HEK293 (cell line): ENCODE results near the gene PANX1.
A peak's percentile ranks its signal among the peaks of the same experiment; 100 is the strongest.

Experiments
- MZF1 ChIP-seq: fragments of 450-650 bp; formaldehyde crosslinking; IDR thresholded peaks from 2 replicates; pipeline ENCODE4 v1.5.1; 2017; ENCODE audit warnings: missing biosample characterization, missing genetic modification characterization, borderline replicate concordance
- ZBTB21 ChIP-seq: fragments of 450-650 bp; formaldehyde crosslinking; IDR thresholded peaks from 2 replicates; pipeline ENCODE4 v1.5.1; 2017; ENCODE audit warnings: missing biosample characterization, missing genetic modification characterization
- ZBTB7A ChIP-seq: fragments of 450-650 bp; formaldehyde crosslinking; IDR thresholded peaks from 2 replicates; pipeline ENCODE4 v1.5.1; 2016; ENCODE audit warnings: low read depth, missing biosample characterization, missing genetic modification characterization
- ZNF140 ChIP-seq: fragments of 450-650 bp; formaldehyde crosslinking; IDR thresholded peaks from 2 replicates; pipeline ENCODE4 v1.5.1; 2016; ENCODE audit warnings: missing biosample characterization, missing genetic modification characterization
- ZNF175 ChIP-seq: fragments of 450-650 bp; formaldehyde crosslinking; IDR thresholded peaks from 2 replicates; pipeline ENCODE4 v1.5.1; 2016; ENCODE audit warnings: missing biosample characterization, missing genetic modification characterization
- ZNF239 ChIP-seq: fragments of 450-650 bp; formaldehyde crosslinking; IDR thresholded peaks from 2 replicates; pipeline ENCODE4 v1.5.1; 2016; ENCODE audit warnings: missing biosample characterization, missing genetic modification characterization
- ZNF266 ChIP-seq: fragments of 450-650 bp; formaldehyde crosslinking; IDR thresholded peaks from 2 replicates; pipeline ENCODE4 v1.5.1; 2016; ENCODE audit warnings: missing biosample characterization, missing genetic modification characterization, low read depth
- ZNF660 ChIP-seq: fragments of 450-650 bp; IDR thresholded peaks from 2 replicates; pipeline ENCODE4 v1.5.1; 2018; ENCODE audit warnings: missing biosample characterization, mild to moderate bottlenecking, missing genetic modification characterization
- ZNF707 ChIP-seq: fragments of 450-650 bp; formaldehyde crosslinking; IDR thresholded peaks from 2 replicates; pipeline ENCODE4 v1.5.1; 2016; ENCODE audit warnings: missing biosample characterization, missing genetic modification characterization
- TF ChIP-seq, protein P1 (sequence below): fragments of 450-650 bp; formaldehyde crosslinking; IDR thresholded peaks from 2 replicates; pipeline ENCODE4 v1.5.1; 2016; ENCODE audit warnings: missing biosample characterization, missing genetic modification characterization
- TF ChIP-seq, protein P2 (sequence below): fragments of 450-650 bp; formaldehyde crosslinking; IDR thresholded peaks from 2 replicates; pipeline ENCODE4 v1.5.1; 2016; ENCODE audit warnings: missing biosample characterization, missing genetic modification characterization
- TF ChIP-seq, protein P3 (sequence below): fragments of 450-650 bp; formaldehyde crosslinking; conservative IDR thresholded peaks from 2 replicates; pipeline ENCODE4 v1.5.1; 2016; ENCODE audit warnings: low read depth, missing biosample characterization, missing genetic modification characterization
- TF ChIP-seq, protein P4 (sequence below): fragments of 450-650 bp; formaldehyde crosslinking; IDR thresholded peaks from 2 replicates; pipeline ENCODE4 v1.5.1; 2016; ENCODE audit warnings: missing biosample characterization, missing genetic modification characterization
- TF ChIP-seq, protein P5 (sequence below): fragments of 450-650 bp; formaldehyde crosslinking; IDR thresholded peaks from 2 replicates; pipeline ENCODE4 v1.5.1; 2016; ENCODE audit warnings: missing biosample characterization, missing genetic modification characterization, low read depth

DNA sequence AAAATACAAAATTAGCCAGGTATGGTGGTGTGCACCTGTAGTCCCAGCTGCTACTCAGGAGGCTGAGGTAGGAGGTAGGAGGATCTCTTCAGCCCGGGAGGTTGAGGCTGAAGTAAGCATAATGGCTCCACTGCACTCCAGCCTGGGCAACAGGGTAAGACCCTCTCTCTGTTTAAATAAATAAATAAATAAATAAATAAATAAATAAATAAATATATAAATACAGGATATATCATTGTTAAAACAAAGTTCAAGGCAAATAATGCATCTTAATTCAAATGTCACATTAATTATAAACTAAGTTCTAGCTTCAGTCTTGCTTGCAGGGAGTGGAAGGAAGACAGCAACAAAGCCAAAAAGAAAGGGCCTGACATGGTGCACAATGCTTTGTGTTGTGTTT, 44.5 kb upstream of the PANX1 start:
- TF ChIP-seq ZNF140 = peak; percentile 38; the same call in 1 of the 2 replicates
- TF ChIP-seq, protein P1, sequence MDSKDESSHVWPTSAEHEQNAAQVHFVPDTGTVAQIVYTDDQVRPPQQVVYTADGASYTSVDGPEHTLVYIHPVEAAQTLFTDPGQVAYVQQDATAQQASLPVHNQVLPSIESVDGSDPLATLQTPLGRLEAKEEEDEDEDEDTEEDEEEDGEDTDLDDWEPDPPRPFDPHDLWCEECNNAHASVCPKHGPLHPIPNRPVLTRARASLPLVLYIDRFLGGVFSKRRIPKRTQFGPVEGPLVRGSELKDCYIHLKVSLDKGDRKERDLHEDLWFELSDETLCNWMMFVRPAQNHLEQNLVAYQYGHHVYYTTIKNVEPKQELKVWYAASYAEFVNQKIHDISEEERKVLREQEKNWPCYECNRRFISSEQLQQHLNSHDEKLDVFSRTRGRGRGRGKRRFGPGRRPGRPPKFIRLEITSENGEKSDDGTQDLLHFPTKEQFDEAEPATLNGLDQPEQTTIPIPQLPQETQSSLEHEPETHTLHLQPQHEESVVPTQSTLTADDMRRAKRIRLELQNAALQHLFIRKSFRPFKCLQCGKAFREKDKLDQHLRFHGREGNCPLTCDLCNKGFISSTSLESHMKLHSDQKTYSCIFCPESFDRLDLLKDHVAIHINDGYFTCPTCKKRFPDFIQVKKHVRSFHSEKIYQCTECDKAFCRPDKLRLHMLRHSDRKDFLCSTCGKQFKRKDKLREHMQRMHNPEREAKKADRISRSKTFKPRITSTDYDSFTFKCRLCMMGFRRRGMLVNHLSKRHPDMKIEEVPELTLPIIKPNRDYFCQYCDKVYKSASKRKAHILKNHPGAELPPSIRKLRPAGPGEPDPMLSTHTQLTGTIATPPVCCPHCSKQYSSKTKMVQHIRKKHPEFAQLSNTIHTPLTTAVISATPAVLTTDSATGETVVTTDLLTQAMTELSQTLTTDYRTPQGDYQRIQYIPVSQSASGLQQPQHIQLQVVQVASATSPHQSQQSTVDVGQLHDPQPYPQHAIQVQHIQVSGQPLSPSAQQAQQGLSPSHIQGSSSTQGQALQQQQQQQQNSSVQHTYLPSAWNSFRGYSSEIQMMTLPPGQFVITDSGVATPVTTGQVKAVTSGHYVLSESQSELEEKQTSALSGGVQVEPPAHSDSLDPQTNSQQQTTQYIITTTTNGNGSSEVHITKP (tag by site-specific recombination) = no peak
- no peak for TF ChIP-seq ZNF266
- TF ChIP-seq, protein P2, sequence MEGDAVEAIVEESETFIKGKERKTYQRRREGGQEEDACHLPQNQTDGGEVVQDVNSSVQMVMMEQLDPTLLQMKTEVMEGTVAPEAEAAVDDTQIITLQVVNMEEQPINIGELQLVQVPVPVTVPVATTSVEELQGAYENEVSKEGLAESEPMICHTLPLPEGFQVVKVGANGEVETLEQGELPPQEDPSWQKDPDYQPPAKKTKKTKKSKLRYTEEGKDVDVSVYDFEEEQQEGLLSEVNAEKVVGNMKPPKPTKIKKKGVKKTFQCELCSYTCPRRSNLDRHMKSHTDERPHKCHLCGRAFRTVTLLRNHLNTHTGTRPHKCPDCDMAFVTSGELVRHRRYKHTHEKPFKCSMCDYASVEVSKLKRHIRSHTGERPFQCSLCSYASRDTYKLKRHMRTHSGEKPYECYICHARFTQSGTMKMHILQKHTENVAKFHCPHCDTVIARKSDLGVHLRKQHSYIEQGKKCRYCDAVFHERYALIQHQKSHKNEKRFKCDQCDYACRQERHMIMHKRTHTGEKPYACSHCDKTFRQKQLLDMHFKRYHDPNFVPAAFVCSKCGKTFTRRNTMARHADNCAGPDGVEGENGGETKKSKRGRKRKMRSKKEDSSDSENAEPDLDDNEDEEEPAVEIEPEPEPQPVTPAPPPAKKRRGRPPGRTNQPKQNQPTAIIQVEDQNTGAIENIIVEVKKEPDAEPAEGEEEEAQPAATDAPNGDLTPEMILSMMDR (tag by site-specific recombination) = no peak
- no peak for TF ChIP-seq ZNF707
- TF ChIP-seq, protein P3, sequence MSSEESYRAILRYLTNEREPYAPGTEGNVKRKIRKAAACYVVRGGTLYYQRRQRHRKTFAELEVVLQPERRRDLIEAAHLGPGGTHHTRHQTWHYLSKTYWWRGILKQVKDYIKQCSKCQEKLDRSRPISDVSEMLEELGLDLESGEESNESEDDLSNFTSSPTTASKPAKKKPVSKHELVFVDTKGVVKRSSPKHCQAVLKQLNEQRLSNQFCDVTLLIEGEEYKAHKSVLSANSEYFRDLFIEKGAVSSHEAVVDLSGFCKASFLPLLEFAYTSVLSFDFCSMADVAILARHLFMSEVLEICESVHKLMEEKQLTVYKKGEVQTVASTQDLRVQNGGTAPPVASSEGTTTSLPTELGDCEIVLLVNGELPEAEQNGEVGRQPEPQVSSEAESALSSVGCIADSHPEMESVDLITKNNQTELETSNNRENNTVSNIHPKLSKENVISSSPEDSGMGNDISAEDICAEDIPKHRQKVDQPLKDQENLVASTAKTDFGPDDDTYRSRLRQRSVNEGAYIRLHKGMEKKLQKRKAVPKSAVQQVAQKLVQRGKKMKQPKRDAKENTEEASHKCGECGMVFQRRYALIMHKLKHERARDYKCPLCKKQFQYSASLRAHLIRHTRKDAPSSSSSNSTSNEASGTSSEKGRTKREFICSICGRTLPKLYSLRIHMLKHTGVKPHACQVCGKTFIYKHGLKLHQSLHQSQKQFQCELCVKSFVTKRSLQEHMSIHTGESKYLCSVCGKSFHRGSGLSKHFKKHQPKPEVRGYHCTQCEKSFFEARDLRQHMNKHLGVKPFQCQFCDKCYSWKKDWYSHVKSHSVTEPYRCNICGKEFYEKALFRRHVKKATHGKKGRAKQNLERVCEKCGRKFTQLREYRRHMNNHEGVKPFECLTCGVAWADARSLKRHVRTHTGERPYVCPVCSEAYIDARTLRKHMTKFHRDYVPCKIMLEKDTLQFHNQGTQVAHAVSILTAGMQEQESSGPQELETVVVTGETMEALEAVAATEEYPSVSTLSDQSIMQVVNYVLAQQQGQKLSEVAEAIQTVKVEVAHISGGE = peak; percentile 67
- no peak for TF ChIP-seq MZF1 (tag by site-specific recombination)
- no peak for TF ChIP-seq ZBTB7A (tag by site-specific recombination)
- TF ChIP-seq, protein P4, sequence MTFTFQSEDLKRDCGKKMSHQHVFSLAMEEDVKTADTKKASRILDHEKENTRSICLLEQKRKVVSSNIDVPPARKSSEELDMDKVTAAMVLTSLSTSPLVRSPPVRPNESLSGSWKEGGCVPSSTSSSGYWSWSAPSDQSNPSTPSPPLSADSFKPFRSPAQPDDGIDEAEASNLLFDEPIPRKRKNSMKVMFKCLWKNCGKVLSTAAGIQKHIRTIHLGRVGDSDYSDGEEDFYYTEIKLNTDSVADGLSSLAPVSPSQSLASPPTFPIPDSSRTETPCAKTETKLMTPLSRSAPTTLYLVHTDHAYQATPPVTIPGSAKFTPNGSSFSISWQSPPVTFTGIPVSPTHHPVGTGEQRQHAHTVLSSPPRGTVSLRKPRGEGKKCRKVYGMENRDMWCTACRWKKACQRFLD = no peak
- TF ChIP-seq ZBTB21 (tag by site-specific recombination) = no peak
- TF ChIP-seq ZNF239 (tag by site-specific recombination) = no peak
- TF ChIP-seq, protein P5, sequence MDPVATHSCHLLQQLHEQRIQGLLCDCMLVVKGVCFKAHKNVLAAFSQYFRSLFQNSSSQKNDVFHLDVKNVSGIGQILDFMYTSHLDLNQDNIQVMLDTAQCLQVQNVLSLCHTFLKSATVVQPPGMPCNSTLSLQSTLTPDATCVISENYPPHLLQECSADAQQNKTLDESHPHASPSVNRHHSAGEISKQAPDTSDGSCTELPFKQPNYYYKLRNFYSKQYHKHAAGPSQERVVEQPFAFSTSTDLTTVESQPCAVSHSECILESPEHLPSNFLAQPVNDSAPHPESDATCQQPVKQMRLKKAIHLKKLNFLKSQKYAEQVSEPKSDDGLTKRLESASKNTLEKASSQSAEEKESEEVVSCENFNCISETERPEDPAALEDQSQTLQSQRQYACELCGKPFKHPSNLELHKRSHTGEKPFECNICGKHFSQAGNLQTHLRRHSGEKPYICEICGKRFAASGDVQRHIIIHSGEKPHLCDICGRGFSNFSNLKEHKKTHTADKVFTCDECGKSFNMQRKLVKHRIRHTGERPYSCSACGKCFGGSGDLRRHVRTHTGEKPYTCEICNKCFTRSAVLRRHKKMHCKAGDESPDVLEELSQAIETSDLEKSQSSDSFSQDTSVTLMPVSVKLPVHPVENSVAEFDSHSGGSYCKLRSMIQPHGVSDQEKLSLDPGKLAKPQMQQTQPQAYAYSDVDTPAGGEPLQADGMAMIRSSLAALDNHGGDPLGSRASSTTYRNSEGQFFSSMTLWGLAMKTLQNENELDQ (tag by site-specific recombination) = no peak
- TF ChIP-seq ZNF175 (tag by site-specific recombination) = no peak
- no peak for TF ChIP-seq ZNF660
